Thyroid gland (tissue), 4 donors: ENCODE results near the gene SCN4A.

Experiments used
- POLR2A ChIP-seq, 2 donors: fragments of 450-650 bp; IDR thresholded peaks; one replicate each; pipeline ENCODE4 v1.6.1; 2017; ENCODE audit warnings: antibody characterized with exemption in 2 of 2, mild to moderate bottlenecking in 2 of 2, moderate library complexity in 1 of 2
- TF ChIP-seq, protein P1 (sequence below), 6 experiments: fragments of 200-600 bp in 3 of 6; fragments of 450-650 bp in 3 of 6; sonication (generic) in 3 of 6; IDR thresholded peaks; one replicate each; pipeline ENCODE4 v1.5.1; 2016 to 2019; ENCODE audit warnings: antibody characterized with exemption in 6 of 6, mild to moderate bottlenecking in 2 of 6, inconsistent platforms in 1 of 6, moderate library complexity in 1 of 6

DNA sequence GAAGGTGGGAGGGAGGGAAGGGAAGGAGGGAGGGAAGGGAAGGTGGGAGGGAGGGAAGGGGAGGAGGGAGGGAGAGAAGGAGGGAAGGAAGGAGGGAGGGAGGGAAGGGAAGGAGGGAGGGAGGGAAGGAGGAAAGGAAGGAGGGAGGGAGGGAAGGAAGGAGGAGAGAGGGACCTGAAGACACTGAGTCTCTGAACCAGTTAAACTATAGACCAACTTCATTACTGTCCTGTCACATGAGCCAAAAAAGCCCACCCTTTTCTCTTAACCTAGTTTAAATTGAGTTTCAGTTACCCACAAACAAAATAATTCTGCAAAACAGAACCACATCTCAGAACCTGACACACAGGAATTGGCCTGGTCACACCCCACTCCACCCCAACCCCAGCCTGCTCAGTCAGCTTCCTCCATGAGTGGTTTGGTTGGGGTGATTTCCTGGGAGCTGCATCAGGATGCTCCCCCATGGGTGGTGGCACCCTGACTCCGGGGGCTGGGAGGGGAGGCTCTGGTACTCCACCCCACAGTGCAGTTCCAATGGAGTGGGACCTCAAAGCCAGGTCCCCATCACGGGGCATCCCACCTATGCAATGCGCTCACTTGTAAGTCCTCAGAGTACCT, 20.8 kb upstream of the SCN4A start:
- TF ChIP-seq, protein P1, sequence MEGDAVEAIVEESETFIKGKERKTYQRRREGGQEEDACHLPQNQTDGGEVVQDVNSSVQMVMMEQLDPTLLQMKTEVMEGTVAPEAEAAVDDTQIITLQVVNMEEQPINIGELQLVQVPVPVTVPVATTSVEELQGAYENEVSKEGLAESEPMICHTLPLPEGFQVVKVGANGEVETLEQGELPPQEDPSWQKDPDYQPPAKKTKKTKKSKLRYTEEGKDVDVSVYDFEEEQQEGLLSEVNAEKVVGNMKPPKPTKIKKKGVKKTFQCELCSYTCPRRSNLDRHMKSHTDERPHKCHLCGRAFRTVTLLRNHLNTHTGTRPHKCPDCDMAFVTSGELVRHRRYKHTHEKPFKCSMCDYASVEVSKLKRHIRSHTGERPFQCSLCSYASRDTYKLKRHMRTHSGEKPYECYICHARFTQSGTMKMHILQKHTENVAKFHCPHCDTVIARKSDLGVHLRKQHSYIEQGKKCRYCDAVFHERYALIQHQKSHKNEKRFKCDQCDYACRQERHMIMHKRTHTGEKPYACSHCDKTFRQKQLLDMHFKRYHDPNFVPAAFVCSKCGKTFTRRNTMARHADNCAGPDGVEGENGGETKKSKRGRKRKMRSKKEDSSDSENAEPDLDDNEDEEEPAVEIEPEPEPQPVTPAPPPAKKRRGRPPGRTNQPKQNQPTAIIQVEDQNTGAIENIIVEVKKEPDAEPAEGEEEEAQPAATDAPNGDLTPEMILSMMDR (IDR thresholded peaks at IDR 0.05) = no peak
- TF ChIP-seq POLR2A (IDR thresholded peaks at IDR 0.05) = no peak
